Neural cell (in vitro differentiated cells): Measurements from ENCODE around the gene PLCH1. TPM values are rescaled to one million over a fixed set of nuclear protein-coding genes. Genes with fewer than 3 reads are reported as not detected.

Experiments
- H2AFZ ChIP-seq: fragments of 200-600, 300-800 bp; sonication (generic), shearing (Covaris generic); 2 replicates; pipeline ENCODE4 v1.6.0; 2014; ENCODE audit warnings: low read depth, mild to moderate bottlenecking, antibody characterized with exemption, low read length, moderate library complexity
- H3F3A ChIP-seq: fragments of 200-600 bp; shearing (Covaris generic); 2 replicates; pipeline ENCODE4 v1.6.1; 2016; ENCODE audit warnings: mild to moderate bottlenecking, moderate library complexity, mixed read lengths, antibody characterized with exemption, low read length; ENCODE audit not compliant: insufficient read depth, poor library complexity, severe bottlenecking
- H3K27ac ChIP-seq: fragments of 200-600, 300-800 bp; sonication (generic), shearing (Covaris generic); 2 replicates; pipeline ENCODE4 v1.5.1; 2014; ENCODE audit warnings: mild to moderate bottlenecking, low read length, moderate library complexity
- H3K27me3 ChIP-seq: fragments of 300-800, 200-600 bp; sonication (generic), shearing (Covaris generic); 2 replicates; pipeline ENCODE4 v1.6.0; 2014; ENCODE audit warnings: mild to moderate bottlenecking, low read depth, low read length, moderate library complexity; ENCODE audit not compliant: insufficient read depth
- H3K36me3 ChIP-seq: fragments of 300-800, 200-600 bp; sonication (generic), shearing (Covaris generic); 2 replicates; pipeline ENCODE4 v1.5.1; 2014; ENCODE audit warnings: mild to moderate bottlenecking, antibody characterized with exemption, low read length, moderate library complexity; ENCODE audit not compliant: insufficient read depth
- H3K4me2 ChIP-seq: fragments of 300-800, 200-600 bp; sonication (generic), shearing (Covaris generic); 2 replicates; pipeline ENCODE4 v1.6.0; 2014; ENCODE audit warnings: mild to moderate bottlenecking, low read length
- H3K4me3 ChIP-seq: fragments of 300-800, 200-600 bp; sonication (generic), shearing (Covaris generic); 2 replicates; pipeline ENCODE4 v1.5.1; 2014; ENCODE audit warnings: mild to moderate bottlenecking, low read length, moderate library complexity
- H3K79me2 ChIP-seq: fragments of 200-600 bp; shearing (Covaris generic); replicated peaks from 2 replicates; pipeline ENCODE4 v1.6.0; 2014; ENCODE audit warnings: mild to moderate bottlenecking, low read length, moderate library complexity; ENCODE audit not compliant: insufficient read depth
- H3K9ac ChIP-seq: fragments of 300-800, 200-600 bp; sonication (generic), shearing (Covaris generic); 2 replicates; pipeline ENCODE4 v1.6.1; 2016; ENCODE audit warnings: mild to moderate bottlenecking, low read length, mixed read lengths
- H3K9me2 ChIP-seq: fragments of 200-600 bp; shearing (Covaris generic); 2 replicates; pipeline ENCODE4 v1.6.1; 2016; ENCODE audit warnings: mild to moderate bottlenecking, low read length, mixed read lengths; ENCODE audit not compliant: insufficient read depth
- H3K9me3 ChIP-seq: fragments of 200-600, 300-800 bp; sonication (generic), shearing (Covaris generic); 2 replicates; pipeline ENCODE4 v1.6.1; 2016; ENCODE audit warnings: mild to moderate bottlenecking, mixed run types, low read length, moderate library complexity, mixed read lengths
- H4K20me1 ChIP-seq: fragments of 200-600 bp; shearing (Covaris generic); 2 replicates; pipeline ENCODE4 v1.6.1; 2016; ENCODE audit warnings: mild to moderate bottlenecking, mixed run types; ENCODE audit not compliant: insufficient read depth
- CTCF ChIP-seq: fragments of 450-650 bp; IDR thresholded peaks from 2 replicates; pipeline ENCODE4 v1.5.1; 2014; ENCODE audit warnings: antibody characterized with exemption, mild to moderate bottlenecking, moderate library complexity; ENCODE audit not compliant: poor library complexity, severe bottlenecking
- EP300 ChIP-seq: fragments of 450-650 bp; conservative IDR thresholded peaks from 2 replicates; pipeline ENCODE4 v1.6.1; 2014; ENCODE audit warnings: antibody characterized with exemption, mild to moderate bottlenecking, moderate library complexity; ENCODE audit not compliant: poor library complexity, severe bottlenecking
- EZH2 ChIP-seq: fragments of 200-600, 300-800 bp; shearing (Covaris generic), sonication (generic); IDR thresholded peaks from 2 replicates; pipeline ENCODE4 v1.6.1; 2014; ENCODE audit warnings: antibody characterized with exemption, low read length, borderline replicate concordance, mild to moderate bottlenecking; ENCODE audit not compliant: insufficient read depth, poor library complexity, severe bottlenecking
- MXI1 ChIP-seq: fragments of 450-650 bp; conservative IDR thresholded peaks from 2 replicates; pipeline ENCODE4 v1.6.1; 2014; ENCODE audit warnings: antibody characterized with exemption, mild to moderate bottlenecking; ENCODE audit not compliant: poor library complexity, severe bottlenecking
- POLR2AphosphoS5 ChIP-seq: IDR thresholded peaks from 2 replicates; pipeline ENCODE4 v1.6.1; 2012
- RAD21 ChIP-seq: fragments of 450-650 bp; conservative IDR thresholded peaks from 2 replicates; pipeline ENCODE4 v1.6.1; 2014; ENCODE audit warnings: antibody characterized with exemption, mild to moderate bottlenecking, moderate library complexity
- REST ChIP-seq: IDR thresholded peaks from 2 replicates; pipeline ENCODE4 v1.6.1; 2012; ENCODE audit warnings: borderline replicate concordance
- SMC3 ChIP-seq: fragments of 450-650 bp; conservative IDR thresholded peaks from 2 replicates; pipeline ENCODE4 v1.6.1; 2014; ENCODE audit warnings: antibody characterized with exemption, mild to moderate bottlenecking, moderate library complexity; ENCODE audit not compliant: poor library complexity
- TAF1 ChIP-seq: IDR thresholded peaks from 2 replicates; pipeline ENCODE4 v1.6.1; 2012; ENCODE audit warnings: low read depth
- polyA plus RNA-seq: library from polyadenylated mRNA; depleted of rRNA; stranded (reverse); fragments of >200 nt; gene quantifications from 2 replicates; pipeline ENCODE4 v1.2.3, GENCODE V29; 2014

Gene PLCH1
- polyA plus RNA-seq, 1 donor from 2014 or later, result 13.5 TPM

- TF ChIP-seq RAD21 (no peak), SMC3 (no peak), POLR2AphosphoS5 (no peak)
Measured at GRCh38 chr3:155496206-155496605, 248.7 kb downstream of the PLCH1 start (continued).

- peaks cover 6% of the 10 kb centered on the region for H3K36me3 ChIP-seq
- no peak overlapping the region for H2AFZ ChIP-seq
- H3F3A ChIP-seq, result no peaks in the 10 kb centered on the region
- no peaks in the 10 kb centered on the region for H3K9me3 ChIP-seq
- H3K9me2 ChIP-seq, result no peaks in the 10 kb centered on the region
- H3K9ac ChIP-seq, result no peak overlapping the region
- TF ChIP-seq EZH2 (no peak), POLR2AphosphoS5 (no peak), REST (no peak), EP300 (no peak), MXI1 (no peak), RAD21 (no peak), TAF1 (no peak), SMC3 (no peak)
- no peak overlapping the region for H3K4me3 ChIP-seq
- no peaks in the 10 kb centered on the region for H4K20me1 ChIP-seq
- no peaks in the 10 kb centered on the region for H3K27me3 ChIP-seq
- no peak overlapping the region for H3K27ac ChIP-seq
- H3K4me2 ChIP-seq, result no peak overlapping the region
- no peaks in the 10 kb centered on the region for H3K79me2 ChIP-seq
Measured at GRCh38 chr3:155495387-155495786, 249.5 kb downstream of the PLCH1 start.

- no peak for TF ChIP-seq EP300
- no peak for TF ChIP-seq TAF1
- TF ChIP-seq SMC3, result no peak
- no peak for TF ChIP-seq CTCF
- no peak for TF ChIP-seq MXI1
- no peak for TF ChIP-seq EZH2
- no peak for TF ChIP-seq REST
- no peak for TF ChIP-seq RAD21
- TF ChIP-seq POLR2AphosphoS5, result no peak
- H3K9ac ChIP-seq, result no peak overlapping the region
- H4K20me1 ChIP-seq, result no peaks in the 10 kb centered on the region
- no peaks in the 10 kb centered on the region for H3K27me3 ChIP-seq
- no peaks in the 10 kb centered on the region for H3K79me2 ChIP-seq
- peaks cover 6% of the 10 kb centered on the region for H3K36me3 ChIP-seq
- H3F3A ChIP-seq, result no peaks in the 10 kb centered on the region
- no peaks in the 10 kb centered on the region for H3K9me3 ChIP-seq
- H3K4me3 ChIP-seq, result no peak overlapping the region
- no peak overlapping the region for H3K27ac ChIP-seq
- no peaks in the 10 kb centered on the region for H3K9me2 ChIP-seq
- no peak overlapping the region for H3K4me2 ChIP-seq
- H2AFZ ChIP-seq, result no peak overlapping the region
Measured at GRCh38 chr3:155494332-155494731, 250.5 kb downstream of the PLCH1 start.
